Measurements from ENCODE around the gene IFT122.

- TF ChIP-seq, protein P1, sequence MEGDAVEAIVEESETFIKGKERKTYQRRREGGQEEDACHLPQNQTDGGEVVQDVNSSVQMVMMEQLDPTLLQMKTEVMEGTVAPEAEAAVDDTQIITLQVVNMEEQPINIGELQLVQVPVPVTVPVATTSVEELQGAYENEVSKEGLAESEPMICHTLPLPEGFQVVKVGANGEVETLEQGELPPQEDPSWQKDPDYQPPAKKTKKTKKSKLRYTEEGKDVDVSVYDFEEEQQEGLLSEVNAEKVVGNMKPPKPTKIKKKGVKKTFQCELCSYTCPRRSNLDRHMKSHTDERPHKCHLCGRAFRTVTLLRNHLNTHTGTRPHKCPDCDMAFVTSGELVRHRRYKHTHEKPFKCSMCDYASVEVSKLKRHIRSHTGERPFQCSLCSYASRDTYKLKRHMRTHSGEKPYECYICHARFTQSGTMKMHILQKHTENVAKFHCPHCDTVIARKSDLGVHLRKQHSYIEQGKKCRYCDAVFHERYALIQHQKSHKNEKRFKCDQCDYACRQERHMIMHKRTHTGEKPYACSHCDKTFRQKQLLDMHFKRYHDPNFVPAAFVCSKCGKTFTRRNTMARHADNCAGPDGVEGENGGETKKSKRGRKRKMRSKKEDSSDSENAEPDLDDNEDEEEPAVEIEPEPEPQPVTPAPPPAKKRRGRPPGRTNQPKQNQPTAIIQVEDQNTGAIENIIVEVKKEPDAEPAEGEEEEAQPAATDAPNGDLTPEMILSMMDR (IDR thresholded peaks at IDR 0.05; ENCODE audit: low read length) = no peak
- TF ChIP-seq EZH2 (IDR thresholded peaks at IDR 0.05; ENCODE audit: borderline replicate concordance, low read length) = no peak
These were observed 30.5 kb upstream of the IFT122 start for GRCh38 chr3:129409541-129409940.
